ENCODE results near the gene PARD3. TPM values are rescaled to one million over a fixed set of nuclear protein-coding genes. Genes with fewer than 3 reads are reported as not detected.

Gene PARD3
- total RNA-seq, 2 donors from 2014 or later, result 31.6 to 41.6 TPM

DNA sequence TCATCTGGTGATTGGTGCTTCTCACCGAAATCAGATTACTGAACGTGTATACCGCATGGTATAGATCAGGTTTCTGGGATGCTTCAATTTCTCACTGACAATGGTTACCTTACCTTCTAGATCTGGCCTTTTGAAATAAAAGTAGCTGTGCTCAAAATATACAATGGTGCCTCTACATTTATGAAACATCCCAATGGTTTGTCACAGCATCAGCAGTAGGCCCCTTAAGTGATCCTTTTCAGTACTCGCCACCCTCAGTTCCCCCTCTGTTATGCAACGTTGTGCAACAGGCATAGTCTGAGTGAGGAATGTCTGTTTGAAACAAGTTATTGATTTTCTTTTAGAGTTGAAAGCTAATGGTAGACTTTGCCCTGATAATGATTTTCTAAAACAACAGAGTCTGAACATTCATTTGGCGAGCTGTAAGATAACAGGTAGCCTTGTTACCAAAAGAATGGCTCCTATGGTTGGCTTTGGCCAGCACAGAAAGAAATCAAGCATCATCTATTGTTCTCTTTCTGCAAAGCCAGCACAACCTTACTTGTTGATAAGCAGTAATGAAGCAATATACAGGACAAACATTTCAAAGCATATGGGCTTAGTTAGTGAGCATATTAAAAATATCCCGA, 693.9 kb downstream of the PARD3 start:
- H3K9me3 ChIP-seq, result no peaks in the 10 kb centered on the region
- no peak overlapping the region for H3K27ac ChIP-seq
- no peaks in the 10 kb centered on the region for H3K36me3 ChIP-seq
- H3K4me1 ChIP-seq, result peaks cover 0 to 12% of the 10 kb centered on the region in 2 donors
- TF ChIP-seq, protein P1, sequence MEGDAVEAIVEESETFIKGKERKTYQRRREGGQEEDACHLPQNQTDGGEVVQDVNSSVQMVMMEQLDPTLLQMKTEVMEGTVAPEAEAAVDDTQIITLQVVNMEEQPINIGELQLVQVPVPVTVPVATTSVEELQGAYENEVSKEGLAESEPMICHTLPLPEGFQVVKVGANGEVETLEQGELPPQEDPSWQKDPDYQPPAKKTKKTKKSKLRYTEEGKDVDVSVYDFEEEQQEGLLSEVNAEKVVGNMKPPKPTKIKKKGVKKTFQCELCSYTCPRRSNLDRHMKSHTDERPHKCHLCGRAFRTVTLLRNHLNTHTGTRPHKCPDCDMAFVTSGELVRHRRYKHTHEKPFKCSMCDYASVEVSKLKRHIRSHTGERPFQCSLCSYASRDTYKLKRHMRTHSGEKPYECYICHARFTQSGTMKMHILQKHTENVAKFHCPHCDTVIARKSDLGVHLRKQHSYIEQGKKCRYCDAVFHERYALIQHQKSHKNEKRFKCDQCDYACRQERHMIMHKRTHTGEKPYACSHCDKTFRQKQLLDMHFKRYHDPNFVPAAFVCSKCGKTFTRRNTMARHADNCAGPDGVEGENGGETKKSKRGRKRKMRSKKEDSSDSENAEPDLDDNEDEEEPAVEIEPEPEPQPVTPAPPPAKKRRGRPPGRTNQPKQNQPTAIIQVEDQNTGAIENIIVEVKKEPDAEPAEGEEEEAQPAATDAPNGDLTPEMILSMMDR (IDR thresholded peaks at IDR 0.05), result no peak
- H3K27me3 ChIP-seq, result no peaks in the 10 kb centered on the region
- no peak overlapping the region for H3K4me3 ChIP-seq
- no peak for DNase-seq (ENCODE audit: low spot score)

- DNase-seq (ENCODE audit: low spot score), result peak; percentile 38
- no peaks in the 10 kb centered on the region for H3K36me3 ChIP-seq
- no peak overlapping the region for H3K27ac ChIP-seq
- H3K9me3 ChIP-seq, result no peaks in the 10 kb centered on the region
- peaks cover 0 to 13% of the 10 kb centered on the region in 2 donors for H3K4me1 ChIP-seq
- H3K27me3 ChIP-seq, result no peaks in the 10 kb centered on the region
- H3K4me3 ChIP-seq, result no peak overlapping the region
- TF ChIP-seq, protein P1 (IDR thresholded peaks at IDR 0.05), result no peak
Measured at GRCh38 chr10:34119456-34119855, 695.6 kb downstream of the PARD3 start.

GRCh38 chr10:34116681-34117271, 698.3 kb downstream of the PARD3 start:
- Histone ChIP-seq H3K4me3 (peak overlapping the region in 1 of 2 donors; percentile 22), H3K36me3 (no peaks in the 10 kb centered on the region), H3K4me1 (peaks cover 0 to 13% of the 10 kb centered on the region in 2 donors), H3K9me3 (no peaks in the 10 kb centered on the region), H3K27ac (peak overlapping the region in 1 of 2 donors; percentile 18), H3K27me3 (no peaks in the 10 kb centered on the region)
- TF ChIP-seq, protein P1 (IDR thresholded peaks at IDR 0.05), result no peak
- DNase-seq (ENCODE audit: low spot score), result peak; percentile 55

- TF ChIP-seq, protein P1 (IDR thresholded peaks at IDR 0.05), result no peak
- Histone ChIP-seq H3K36me3 (peaks cover under 1% of the 10 kb centered on the region), H3K9me3 (no peaks in the 10 kb centered on the region), H3K4me1 (peaks cover 0 to 13% of the 10 kb centered on the region in 2 donors), H3K27ac (peak overlapping the region in 1 of 2 donors; percentile 18), H3K27me3 (no peaks in the 10 kb centered on the region), H3K4me3 (peak overlapping the region in 1 of 2 donors; percentile 22)
- DNase-seq (ENCODE audit: low spot score), result peak; percentile 50
Measured at GRCh38 chr10:34116220-34116641, 698.9 kb downstream of the PARD3 start.

DNA sequence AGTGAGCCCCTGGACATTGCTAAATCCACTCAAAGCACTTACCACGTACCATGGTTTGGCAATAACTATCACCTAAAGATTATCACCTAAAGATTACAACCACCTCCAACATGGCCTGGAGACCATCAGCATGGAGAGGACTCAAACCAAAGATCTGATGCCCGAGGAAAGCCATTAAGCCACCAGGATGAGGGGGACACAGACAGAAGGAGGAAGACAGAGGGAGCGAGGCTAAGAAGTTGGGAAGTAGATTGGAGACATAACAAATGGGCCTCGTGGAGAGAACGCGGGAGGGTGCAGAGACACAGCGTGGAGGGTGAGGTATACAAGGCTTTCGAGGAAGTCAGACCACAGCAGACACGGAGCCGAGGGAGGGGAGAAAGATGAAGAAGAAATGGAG, 700.2 kb downstream of the PARD3 start:
- peak; percentile 11 for DNase-seq (ENCODE audit: low spot score)
- no peaks in the 10 kb centered on the region for H3K27me3 ChIP-seq
- no peak overlapping the region for H3K27ac ChIP-seq
- H3K9me3 ChIP-seq, result no peaks in the 10 kb centered on the region
- peaks cover 9% of the 10 kb centered on the region for H3K36me3 ChIP-seq
- peaks cover 0 to 13% of the 10 kb centered on the region in 2 donors for H3K4me1 ChIP-seq
- H3K4me3 ChIP-seq, result no peak overlapping the region
- TF ChIP-seq, protein P1 (IDR thresholded peaks at IDR 0.05), result no peak
